ENCODE data around the gene MCM5. TPM values are rescaled to one million over a fixed set of nuclear protein-coding genes. Genes with fewer than 3 reads are reported as not detected.
"Not testable (repeated sequence)": the region's sequence is repeated elsewhere in the genome, so short reads cannot be mapped to it uniquely, and the experiment has no call there.

Gene MCM5
- 64.2 TPM in 2 replicates for total RNA-seq (2014; rRNA removed; shearing (Covaris generic))
- 70.1 and 103 TPM in 2 replicates for polyA plus RNA-seq (2015; cell fraction: cytosol; rRNA removed)
- polyA plus RNA-seq (2015; cell fraction: nucleus; rRNA removed), result 131 TPM in 2 replicates

DNA sequence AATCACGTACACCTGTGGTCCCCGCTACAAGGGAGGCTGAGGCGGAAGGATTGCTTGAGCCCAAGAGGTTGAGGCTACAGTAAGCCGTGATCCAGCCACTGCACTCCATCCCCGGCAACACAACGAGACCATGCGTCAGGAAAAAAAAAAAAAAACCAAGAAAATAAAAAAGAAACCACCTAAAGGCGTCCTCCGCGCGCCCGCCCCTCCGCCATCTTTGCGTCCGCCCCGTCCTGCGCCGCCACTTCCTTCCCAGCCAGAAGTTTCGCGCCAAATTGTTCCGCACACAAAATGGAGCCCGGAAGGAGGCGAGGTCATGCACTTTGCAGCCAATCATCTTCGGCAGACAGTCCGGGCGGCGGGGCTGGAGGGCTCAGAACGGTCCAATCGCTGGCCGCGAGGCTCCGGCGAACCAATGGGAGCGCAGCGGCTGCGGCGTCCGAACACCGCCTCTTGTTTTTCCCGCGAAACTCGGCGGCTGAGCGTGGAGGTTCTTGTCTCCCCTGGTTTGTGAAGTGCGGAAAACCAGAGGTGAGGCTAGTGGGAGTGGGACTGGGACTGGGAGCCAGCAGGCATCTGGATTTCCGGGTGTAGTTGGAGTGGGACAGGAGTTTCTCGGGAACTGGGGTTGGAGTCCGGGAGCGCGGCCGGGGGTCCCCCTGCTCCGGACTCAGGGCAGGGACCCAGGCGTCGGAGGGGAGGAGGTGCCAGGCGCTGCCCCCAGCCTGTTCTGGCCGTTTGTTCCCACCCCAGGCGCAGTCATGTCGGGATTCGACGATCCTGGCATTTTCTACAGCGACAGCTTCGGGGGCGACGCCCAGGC lies at the start of gene MCM5:
MCM5 (plus strand) TSS at position 463 of the 823 bp plus-strand sequence; CDS start at position 762, 299 bp downstream.
- in situ Hi-C loops (cut with HindIII; ENCODE audit: low pct_unique_long_range_greater_than_20kb, low sequenced_read_pairs), result no loop called here
- peak; percentile 99 for DNase-seq (ENCODE audit: low read depth, low spot score)

DNA sequence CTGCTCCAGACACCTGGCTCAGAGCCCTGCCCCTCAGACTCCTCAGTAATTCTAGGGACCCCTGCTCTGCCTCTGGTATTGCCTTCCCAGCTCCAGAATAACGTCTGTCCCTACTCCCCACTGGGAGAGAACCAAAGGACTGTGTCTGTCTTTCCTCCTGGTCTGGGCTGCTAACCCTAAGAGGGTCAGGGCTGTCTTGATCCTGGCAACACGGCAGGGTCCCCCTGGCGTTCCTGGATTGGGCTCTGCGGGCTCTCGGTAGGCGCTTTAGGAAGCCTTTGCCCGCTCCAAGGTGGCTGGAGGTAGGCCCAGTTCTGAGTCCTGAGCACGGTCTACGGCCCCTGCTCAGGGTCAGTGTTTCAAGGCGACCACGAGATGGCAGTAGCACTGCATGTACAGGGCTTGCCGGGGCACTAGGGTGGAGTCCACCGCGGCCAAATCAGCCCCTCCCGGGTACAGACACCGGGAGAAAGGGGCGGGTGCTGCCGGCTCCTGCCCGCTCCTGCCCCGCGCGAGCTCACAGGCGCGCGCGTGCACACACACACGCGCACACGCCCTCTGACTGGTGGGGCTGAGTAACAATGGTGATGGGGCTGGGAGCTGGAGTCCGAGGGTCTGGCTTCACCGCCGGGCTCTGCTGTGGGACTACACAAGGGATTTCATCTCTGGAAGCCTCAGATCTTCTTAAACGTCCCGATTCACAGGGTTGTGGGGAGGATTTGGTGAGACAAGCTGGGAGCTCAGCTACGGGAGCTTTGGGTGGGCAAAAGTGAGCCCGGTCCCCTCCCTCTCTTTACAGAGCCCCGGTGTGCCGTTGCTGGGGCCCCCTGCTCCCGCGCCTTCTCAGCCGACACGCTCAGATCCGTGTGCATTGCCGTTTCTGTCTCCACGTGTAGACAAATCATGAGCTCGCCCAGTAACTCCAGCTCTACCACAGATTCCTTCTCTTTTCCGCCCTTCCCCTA lies 49.1 kb upstream of the MCM5 start:
- in situ Hi-C loops (cut with HindIII; ENCODE audit: low pct_unique_long_range_greater_than_20kb, low sequenced_read_pairs), result no loop called here
- DNase-seq (ENCODE audit: low read depth, low spot score), result peak; percentile 93

DNA sequence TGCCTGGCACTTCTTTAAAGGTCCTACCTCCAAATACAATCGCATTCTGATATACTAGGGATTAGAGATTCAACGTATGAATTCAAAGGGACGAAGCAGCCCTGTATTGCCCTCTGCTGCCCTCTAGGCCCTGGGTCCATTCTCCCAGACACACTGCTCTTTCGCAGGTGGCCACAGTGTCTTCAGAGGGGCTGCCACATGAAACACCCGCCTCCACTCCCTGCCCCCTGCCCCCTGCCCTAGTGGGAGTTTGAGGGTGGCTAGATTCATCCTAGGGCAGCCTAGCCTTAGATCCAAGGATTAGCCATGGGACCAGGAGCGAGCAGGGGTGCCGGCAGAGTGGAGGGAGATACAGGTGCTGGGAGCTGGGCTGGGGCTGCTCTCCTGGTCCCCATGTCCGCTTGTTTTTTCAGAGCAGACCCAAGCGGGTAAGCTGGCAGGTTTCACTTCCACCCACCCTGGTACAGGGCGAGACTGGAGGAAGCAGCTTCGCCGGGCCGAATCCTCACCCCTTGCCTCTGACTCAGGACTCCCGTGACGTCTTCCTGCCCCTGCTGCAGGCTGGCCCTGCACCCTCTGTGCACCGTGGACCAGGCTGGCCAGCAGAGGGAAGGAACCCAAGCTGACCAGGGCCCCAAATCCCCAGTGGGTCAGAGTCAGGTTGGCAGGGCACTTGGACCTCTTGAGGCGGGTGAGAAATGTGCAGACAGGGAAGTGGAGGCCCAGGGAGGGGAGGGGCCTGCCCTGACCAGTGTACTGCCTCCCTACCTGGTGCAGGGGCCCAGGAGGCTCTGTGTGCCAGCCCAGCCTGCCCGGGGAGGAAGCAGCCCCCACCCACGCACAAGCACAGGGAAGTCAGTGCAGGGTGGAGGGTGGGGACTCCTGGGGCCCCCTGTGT lies 47.5 kb upstream of the MCM5 start:
- in situ Hi-C loops (cut with HindIII; ENCODE audit: low pct_unique_long_range_greater_than_20kb, low sequenced_read_pairs), result no loop called here

DNA sequence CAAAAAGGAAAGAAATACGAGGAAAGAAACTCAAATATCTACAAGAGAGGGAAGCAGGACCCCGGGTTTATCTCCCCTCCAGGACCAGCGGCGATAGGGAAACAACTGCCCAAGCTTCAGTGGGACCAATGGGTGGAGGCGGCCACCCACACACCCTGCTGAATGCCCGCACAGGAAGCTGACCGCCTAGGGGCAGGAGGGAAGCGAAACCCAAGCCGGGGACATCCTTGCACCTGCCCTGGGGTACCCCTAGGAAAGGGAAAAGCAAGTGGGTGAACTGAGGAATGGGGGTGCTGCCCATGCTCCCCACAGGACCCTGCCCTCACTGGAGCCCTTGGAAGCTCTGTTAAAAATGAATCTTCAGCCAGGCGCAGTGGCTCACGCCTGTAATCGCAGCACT lies 46.6 kb upstream of the MCM5 start:
- in situ Hi-C loops (cut with HindIII; ENCODE audit: low pct_unique_long_range_greater_than_20kb, low sequenced_read_pairs), result no loop called here
- no peak for DNase-seq (ENCODE audit: low read depth, low spot score)

More for the DNA sequence above, 47.5 kb upstream of the MCM5 start:
- DNase-seq (ENCODE audit: low read depth, low spot score), result peak; percentile 41

DNA sequence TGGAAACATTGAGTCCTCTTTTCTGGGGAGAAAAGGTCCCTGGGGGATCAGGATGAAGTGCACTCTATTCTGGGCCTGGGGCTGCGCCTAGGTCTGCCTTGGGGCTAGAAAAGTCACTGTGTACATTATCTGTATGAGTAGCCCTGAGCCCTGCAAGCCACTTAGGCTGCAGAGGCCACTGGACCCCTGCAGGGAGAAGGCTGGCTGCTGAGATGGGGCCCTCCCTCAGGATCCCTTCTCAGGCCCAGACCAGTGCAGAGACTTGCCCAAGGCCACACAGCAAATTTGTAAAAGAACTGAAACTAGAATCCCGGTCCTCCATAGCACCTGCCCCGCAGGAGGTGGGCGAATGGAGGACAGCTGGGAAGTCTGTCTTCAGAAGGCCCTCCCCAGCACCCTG lies 45.9 kb upstream of the MCM5 start:
- no peak for DNase-seq (ENCODE audit: low read depth, low spot score)
- in situ Hi-C loops (cut with HindIII; ENCODE audit: low pct_unique_long_range_greater_than_20kb, low sequenced_read_pairs), result no loop called here

DNA sequence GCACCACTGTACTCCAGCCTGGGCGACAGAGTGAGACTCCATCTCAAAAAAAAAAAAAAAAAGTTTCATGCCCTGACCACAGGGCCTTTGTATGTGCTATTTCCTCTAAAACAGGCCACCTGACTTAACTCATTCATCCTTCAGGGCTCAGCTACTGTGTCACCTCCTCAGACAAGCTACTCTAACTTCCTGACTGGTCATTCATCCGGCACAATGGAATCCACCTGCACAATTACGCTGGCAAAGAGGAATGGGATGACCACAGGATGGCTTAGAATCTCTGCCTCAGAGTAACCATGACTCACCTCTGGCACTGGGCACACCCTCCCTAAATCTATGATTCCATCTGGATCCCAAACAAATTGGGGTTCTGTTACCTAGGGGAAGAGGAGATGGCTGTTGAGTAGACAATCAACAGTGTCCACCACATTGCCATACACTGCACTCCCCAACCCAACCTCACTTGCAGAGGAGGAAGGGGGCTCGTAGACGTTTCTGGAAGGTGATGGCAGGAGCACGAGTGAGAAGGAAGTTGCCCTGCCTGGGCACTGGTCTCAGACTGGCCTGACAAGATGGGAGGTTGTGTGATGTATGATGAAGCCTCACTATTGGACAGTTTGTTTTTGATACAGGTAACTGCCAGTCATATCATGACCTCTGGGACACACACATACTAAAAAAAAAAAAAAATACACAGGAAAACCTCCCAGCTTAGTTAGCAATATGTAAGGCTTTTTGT lies 41.9 kb upstream of the MCM5 start:
- no peak for DNase-seq (ENCODE audit: low read depth, low spot score)
- in situ Hi-C loops (cut with HindIII; ENCODE audit: low pct_unique_long_range_greater_than_20kb, low sequenced_read_pairs), result no loop called here

DNA sequence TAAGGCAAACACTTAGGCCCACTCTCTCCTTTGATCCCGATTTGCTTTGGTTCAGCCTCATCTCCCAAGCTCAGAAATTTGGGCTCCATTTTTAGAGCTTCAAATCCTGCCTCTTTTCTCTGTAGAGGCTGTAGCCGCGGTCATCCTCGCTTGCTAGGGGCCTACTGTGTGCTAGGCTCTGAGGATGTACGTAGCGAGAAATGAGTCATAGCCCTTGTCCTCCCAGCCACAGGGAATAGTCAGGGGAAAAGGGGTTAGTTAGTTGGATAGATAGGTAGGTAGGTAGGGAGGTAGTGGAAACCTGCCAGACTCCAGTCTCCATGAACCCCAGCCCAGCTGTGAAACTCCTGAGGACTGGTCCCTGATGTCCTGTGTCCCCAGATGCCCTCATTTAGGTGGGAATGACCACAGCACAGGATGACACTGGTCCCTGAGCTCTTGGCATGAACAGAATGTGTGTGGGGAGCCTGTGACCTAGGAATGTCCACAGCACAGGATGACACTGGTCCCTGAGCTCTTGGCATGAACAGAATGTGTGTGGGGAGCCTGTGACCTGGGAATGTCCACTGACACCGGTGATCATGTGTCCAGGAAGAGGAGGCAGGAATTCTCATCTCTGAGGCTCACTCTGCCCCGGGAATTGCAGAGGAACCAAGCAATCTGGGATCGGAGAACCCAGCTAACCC lies 40.4 kb upstream of the MCM5 start:
- DNase-seq (ENCODE audit: low read depth, low spot score), result no peak
- in situ Hi-C loops (cut with HindIII; ENCODE audit: low pct_unique_long_range_greater_than_20kb, low sequenced_read_pairs), result no loop called here

DNA sequence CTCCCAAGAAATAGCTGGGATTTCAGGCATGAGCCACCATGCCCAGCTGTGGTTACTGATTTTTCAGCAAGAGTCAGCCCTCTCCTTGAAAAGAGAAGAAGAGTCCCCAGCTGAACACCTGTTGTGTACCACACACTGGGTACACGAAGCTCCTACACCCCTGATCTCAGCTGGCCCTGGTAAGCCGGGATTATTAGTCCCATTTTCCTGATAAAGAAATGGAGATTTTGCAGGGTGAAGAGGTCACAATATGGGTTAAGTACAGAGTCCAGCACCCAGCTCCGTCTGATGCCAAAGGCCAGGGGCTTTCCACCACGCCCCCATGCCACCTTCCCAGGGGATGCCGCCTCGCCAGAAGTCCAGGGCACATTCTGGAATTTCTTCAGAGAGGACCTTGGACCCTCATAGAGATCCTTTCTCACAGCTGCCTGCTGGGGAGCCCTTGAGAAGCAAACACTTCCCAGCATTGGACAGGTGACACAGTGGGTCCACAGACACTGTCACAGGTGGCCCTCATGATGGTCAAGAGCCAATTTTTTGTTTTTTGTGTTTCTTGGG lies 38.9 kb upstream of the MCM5 start:
- in situ Hi-C loops (cut with HindIII; ENCODE audit: low pct_unique_long_range_greater_than_20kb, low sequenced_read_pairs), result no loop called here
- no peak for DNase-seq (ENCODE audit: low read depth, low spot score)

DNA sequence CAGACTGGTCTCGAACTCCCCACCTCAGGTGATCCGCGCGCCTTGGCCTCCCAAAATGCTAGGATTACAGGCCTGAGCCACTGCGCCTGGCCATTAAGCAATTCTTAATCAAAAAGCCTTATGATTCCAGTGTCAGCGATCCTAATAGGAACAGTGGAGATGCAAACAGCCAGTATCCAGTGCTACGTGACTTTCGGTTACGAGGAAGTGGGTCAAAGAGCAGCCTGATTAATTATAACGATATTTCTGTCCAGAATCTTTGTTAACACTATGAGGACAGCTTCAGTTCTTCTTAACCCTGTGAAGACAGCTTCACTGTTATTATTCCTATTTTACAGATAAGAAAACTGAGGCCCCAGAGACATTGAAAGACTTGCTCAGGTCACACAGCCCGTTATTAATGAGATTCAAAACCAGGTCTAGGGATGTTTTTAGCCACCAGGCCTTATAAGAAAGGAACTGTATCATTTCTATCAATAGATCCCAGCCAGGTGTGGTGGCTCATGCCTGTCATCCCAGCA lies 36.3 kb upstream of the MCM5 start:
- DNase-seq (ENCODE audit: low read depth, low spot score), result no peak
- in situ Hi-C loops (cut with HindIII; ENCODE audit: low pct_unique_long_range_greater_than_20kb, low sequenced_read_pairs), result no loop called here

DNA sequence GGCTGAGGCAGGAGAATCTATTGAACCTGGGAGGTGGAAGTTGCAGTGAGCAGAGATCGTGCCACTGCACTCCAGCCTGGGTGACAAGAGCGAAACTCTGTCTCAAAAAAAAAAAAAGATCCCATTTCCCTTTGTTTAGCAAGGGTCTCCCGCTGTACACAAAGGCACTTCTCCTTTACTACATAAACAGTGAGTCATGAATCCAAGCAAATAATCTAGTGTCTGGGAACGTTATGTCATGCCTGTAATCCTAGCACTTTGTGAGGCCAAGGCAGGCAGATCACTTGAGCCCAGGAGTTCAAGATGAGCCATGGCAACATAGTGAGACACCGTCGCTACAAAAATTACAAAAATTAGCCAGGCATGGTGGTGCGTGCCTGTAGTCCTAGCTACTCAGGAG lies 35.7 kb upstream of the MCM5 start:
- DNase-seq (ENCODE audit: low read depth, low spot score); in situ Hi-C loops (cut with HindIII; ENCODE audit: low pct_unique_long_range_greater_than_20kb, low sequenced_read_pairs): not testable (repeated sequence)

DNA sequence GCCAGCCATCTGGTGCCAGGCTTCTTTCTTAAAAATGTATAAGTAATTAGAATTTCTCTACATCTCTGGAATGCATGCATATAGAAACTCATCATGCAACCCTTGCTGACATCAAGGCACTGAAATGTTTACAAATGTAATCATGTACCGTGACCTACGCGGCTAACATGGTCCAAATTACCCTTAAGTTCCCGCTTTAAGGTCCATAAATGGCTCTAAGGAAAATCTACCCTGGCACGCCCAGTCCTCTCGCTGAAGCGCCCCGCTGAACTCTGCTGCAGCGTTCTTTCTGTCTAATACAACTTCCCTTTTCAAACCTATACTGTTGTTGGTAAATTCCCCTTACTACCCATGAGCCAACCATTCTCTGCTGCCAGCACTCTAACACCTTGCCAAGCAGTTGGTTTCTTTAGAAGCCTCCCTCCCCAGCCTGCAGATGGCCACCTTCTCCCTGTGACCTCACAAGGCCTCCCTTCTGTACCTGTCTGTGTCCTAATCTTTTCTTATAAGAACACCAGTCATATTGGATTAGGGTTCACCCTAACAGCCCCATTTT lies 32.5 kb upstream of the MCM5 start:
- no peak for DNase-seq (ENCODE audit: low read depth, low spot score)
- in situ Hi-C loops (cut with HindIII; ENCODE audit: low pct_unique_long_range_greater_than_20kb, low sequenced_read_pairs), result no loop called here

DNA sequence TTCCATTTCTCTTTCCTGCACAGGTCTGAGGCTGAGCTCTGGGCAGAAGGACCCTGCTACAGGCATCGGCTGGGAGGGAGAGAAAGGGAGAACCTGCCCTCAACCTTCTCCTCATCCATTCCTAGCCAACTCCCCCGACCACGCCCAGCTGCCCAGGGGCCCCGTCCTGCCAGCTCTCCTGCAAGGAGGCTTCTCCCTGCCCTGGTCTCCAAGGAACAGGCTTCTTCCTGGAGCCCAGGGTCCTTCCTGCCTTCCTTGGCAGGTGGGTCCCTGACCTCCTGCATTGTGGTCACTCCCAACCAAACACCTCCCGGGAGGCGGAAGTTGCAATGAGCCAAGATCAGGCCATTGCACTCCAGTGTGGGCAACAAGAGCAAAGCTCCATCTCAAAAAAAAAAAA lies 31.6 kb upstream of the MCM5 start:
- in situ Hi-C loops (cut with HindIII; ENCODE audit: low pct_unique_long_range_greater_than_20kb, low sequenced_read_pairs), result no loop called here

DNA sequence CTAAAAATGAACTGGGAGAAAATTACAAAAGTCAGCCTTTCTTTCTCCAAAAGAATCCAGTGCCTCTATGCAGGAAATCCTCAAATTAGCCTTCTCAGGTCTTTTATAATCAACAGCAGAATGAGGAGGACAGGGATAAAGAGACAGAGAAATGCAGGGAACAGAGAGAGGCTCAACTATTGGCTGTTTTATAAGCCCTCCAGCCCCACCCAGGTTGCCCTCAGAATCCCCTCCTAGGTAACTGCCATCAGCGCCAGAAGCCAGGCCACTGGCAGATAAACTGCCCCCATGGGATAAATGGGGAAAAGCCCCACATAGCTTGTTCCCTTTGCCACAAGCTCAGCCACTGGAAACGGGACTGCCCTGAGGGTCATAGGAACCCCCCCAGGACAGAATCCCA lies 29.9 kb upstream of the MCM5 start:
- in situ Hi-C loops (cut with HindIII; ENCODE audit: low pct_unique_long_range_greater_than_20kb, low sequenced_read_pairs), result no loop called here
- DNase-seq (ENCODE audit: low read depth, low spot score), result no peak

More for the DNA sequence above, 31.6 kb upstream of the MCM5 start:
- no peak for DNase-seq (ENCODE audit: low read depth, low spot score)

DNA sequence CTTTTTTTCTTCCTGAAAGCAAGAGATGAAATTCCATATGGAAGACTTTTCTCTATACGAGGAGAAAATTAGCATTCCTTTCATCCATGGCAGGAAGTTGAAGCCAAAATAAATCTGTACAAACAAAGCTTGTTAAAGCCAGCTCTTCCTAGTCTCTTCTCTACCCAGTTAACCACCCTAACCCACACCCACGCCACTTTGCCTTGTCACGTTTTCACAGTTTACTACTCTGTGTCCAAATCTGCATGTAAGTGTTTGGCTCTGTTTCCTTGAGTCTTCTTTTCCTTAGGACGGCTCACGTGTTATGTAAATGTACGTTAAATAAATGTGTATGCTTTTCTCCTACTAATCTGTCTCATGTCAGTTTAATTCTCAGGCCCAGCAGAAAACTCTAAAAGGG lies 26.2 kb upstream of the MCM5 start:
- no peak for DNase-seq (ENCODE audit: low read depth, low spot score)
- in situ Hi-C loops (cut with HindIII; ENCODE audit: low pct_unique_long_range_greater_than_20kb, low sequenced_read_pairs), result no loop called here

DNA sequence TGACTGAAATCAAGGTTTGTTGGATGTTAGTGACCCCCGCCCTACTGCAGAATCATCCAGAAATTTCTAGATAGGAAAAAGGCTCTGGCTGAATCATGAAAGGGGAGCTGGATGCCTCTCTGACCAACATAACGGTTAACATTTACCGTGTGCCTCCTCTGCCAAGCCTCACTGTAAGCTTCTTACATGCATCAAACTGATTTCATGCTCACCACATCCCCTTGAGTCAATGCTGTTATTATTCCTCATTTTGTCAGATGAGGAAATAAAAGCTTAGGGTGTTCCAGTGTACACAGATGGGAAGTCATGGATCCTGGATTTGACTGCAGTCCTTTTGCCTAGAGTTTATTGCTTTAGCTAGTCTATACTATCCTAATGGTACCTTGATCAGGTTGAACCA lies 24.9 kb upstream of the MCM5 start:
- DNase-seq (ENCODE audit: low read depth, low spot score), result peak; percentile 78
- in situ Hi-C loops (cut with HindIII; ENCODE audit: low pct_unique_long_range_greater_than_20kb, low sequenced_read_pairs), result no loop called here
